RWPE1 (cell line): ENCODE measurements around the gene RNU7-1.

Source experiments
- CTCF ChIA-PET: fragments of 350-600 bp; sonication (Branson Sonifier 250); formaldehyde crosslinking; extraction: SDS; loops from one replicate; lab custom pipeline; 2021; lab: Yijun Ruan, JAX
- POLR2A ChIA-PET: fragments of 400-600 bp; formaldehyde crosslinking; extraction: SDS; loops from one replicate; lab custom pipeline; 2020; ENCODE audit warnings: antibody characterized with exemption; ENCODE audit not compliant: low non-redundant PET; lab: Yijun Ruan, JAX
- DNase-seq: peaks from one replicate; pipeline ENCODE4 v3.0.0; 2012; ENCODE audit warnings: low spot score
- H3K27ac ChIP-seq: fragments of 450-650 bp; 2 replicates; pipeline ENCODE4 v1.5.1; 2017
- TF ChIP-seq, protein P1 (sequence below): fragments of 450-650 bp; conservative IDR thresholded peaks from 2 replicates; pipeline ENCODE4 v1.5.1; 2017; ENCODE audit warnings: low read depth, mild to moderate bottlenecking

RNU7-1 gene

DNA sequence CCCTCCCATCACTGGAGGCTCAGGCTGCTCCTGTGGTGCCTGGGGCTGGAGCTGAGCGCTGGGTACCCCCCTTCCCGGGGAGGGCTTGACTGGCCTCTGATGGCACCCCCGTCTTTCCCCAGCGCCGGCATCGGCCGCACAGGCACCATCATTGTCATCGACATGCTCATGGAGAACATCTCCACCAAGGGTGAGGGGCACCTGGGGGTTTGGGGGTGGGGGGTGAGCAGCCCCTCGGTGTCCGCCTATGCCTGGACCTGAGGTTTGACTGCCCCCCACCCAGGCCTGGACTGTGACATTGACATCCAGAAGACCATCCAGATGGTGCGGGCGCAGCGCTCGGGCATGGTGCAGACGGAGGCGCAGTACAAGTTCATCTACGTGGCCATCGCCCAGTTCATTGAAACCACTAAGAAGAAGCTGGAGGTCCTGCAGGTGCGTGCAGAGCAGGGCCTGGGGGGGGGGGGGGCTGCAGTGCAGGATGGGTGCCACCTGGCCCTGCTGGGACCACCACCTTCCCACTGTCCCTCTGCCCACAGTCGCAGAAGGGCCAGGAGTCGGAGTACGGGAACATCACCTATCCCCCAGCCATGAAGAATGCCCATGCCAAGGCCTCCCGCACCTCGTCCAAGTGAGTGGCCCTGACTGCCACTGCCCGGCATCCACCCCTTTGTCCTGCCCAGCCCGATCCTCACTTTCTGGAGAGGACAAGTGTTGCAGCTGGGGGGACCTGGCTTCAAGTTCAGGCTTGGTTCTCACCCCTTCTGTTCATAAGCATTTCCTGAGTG is 16.4 kb downstream of the RNU7-1 start:
- POLR2A ChIA-PET: interaction anchor here (2.4 to 2.7 kb wide), 2 partner anchors 14 to 16 kb away, joined by 12 to 24 read pairs; partner anchors contain the start of genes C12orf57 and RNU7-1
- H3K27ac ChIP-seq: peak overlapping the region; percentile 72
- TF ChIP-seq, protein P1, sequence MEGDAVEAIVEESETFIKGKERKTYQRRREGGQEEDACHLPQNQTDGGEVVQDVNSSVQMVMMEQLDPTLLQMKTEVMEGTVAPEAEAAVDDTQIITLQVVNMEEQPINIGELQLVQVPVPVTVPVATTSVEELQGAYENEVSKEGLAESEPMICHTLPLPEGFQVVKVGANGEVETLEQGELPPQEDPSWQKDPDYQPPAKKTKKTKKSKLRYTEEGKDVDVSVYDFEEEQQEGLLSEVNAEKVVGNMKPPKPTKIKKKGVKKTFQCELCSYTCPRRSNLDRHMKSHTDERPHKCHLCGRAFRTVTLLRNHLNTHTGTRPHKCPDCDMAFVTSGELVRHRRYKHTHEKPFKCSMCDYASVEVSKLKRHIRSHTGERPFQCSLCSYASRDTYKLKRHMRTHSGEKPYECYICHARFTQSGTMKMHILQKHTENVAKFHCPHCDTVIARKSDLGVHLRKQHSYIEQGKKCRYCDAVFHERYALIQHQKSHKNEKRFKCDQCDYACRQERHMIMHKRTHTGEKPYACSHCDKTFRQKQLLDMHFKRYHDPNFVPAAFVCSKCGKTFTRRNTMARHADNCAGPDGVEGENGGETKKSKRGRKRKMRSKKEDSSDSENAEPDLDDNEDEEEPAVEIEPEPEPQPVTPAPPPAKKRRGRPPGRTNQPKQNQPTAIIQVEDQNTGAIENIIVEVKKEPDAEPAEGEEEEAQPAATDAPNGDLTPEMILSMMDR: no peak
- DNase-seq: no peak
- CTCF ChIA-PET: interaction anchor here (0.6 to 2.5 kb wide), 6 partner anchors 8 to 140 kb away, joined by 3 to 5 read pairs (median 3); no protein-coding TSS in a partner anchor

DNA sequence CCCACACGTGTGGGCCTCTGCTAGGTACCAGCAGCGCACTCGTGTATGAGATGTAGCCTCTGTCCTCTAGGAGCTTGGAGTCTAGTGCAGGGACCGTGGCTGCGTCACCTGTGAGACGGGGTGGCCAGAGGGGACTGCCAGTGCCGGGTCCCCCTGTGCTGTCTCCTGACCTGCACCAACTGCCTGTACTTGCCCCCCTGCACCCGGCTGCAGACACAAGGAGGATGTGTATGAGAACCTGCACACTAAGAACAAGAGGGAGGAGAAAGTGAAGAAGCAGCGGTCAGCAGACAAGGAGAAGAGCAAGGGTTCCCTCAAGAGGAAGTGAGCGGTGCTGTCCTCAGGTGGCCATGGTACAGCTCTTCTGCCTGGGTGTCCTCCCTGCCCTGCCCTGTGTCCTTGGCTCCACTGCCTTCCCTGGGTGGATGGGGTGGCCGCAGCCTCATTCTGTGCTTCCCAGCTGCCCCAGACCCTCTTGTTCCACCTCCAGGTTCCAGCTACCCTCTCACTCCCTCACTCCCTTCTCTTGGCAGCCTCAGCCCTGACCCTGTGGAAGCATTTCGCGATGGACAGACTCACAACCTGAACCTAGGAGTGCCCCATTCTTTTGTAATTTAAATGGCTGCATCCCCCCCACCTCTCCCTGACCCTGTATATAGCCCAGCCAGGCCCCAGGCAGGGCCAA is 17.1 kb downstream of the RNU7-1 start:
- ChIA-PET POLR2A (interaction anchor here (2.4 to 2.7 kb wide), 2 partner anchors 15 to 17 kb away, joined by 12 to 24 read pairs; partner anchors contain the start of genes C12orf57 and RNU7-1), CTCF (interaction anchor here (0.6 to 2.5 kb wide), 8 partner anchors 8 to 994 kb away, joined by 3 to 14 read pairs (median 3); partner anchors contain the start of genes C12orf57 and RNU7-1)
- DNase-seq: no peak
- TF ChIP-seq, protein P1: no peak
- H3K27ac ChIP-seq: peak overlapping the region; percentile 72

DNA sequence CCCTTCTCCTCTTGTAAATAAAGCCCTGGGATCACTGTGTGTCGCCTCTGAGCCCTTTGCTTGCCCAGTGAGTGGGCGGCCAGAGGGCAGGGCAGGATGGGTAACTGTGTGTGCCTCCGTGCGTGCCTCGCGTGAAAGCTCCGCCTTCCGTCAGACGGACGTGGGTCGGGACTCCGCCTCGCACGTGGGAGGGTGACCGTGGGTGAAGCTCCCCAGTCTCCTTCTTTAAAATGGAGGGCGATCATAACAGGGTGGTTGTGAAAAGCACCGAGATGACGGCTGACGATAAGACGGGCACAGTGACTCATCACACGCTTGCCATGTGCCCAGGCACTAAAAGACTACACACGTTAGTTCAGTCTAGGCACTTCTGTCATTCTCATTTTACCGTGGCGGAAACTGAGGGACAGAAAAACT is 17.7 kb downstream of the RNU7-1 start:
- POLR2A ChIA-PET: interaction anchor here (2.4 to 2.7 kb wide), 2 partner anchors 15 to 17 kb away, joined by 12 to 24 read pairs; partner anchors contain the start of genes C12orf57 and RNU7-1
- H3K27ac ChIP-seq: peak overlapping the region; percentile 72
- peak; percentile 45 for DNase-seq
- TF ChIP-seq, protein P1: no peak
- CTCF ChIA-PET: interaction anchor here (0.6 to 2.5 kb wide), 7 partner anchors 9 to 995 kb away, joined by 3 to 14 read pairs (median 5); partner anchors contain the start of genes C12orf57, C1RL and RNU7-1

DNA sequence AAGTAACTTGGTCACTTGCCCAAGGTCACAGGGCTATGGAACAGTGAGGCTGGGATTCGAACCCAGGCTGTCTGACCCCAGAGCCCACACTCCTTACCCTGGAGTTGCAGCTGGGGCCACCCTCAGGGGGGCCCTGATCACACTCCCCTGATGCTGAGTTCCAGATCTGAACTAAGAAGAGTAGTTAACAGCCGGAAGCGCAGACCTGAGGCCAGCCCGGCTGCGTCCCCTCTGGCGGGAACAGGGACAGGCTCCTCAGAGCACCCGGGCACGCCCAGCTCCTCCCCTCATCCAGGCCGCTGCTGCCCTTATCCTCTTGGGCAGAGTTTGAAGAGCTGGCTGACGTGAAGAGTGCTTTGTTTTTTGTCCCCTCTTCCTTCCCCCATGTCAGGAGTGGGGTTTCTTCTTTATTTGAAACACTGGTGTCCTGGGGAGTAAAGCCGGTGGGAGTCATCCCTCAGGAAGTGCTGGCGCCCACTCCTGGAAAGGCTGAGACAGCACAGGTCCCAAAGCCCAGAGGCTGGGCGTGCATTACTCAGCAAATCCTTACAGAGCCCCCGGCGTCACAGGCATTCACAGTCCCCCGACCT is 18.2 kb downstream of the RNU7-1 start:
- DNase-seq: peak; percentile 39
- peak overlapping the region; percentile 72 for H3K27ac ChIP-seq
- POLR2A ChIA-PET: interaction anchor here (1.2 to 2.7 kb wide), 3 partner anchors 16 to 33 kb away, joined by 5 to 24 read pairs (median 12); partner anchors contain the start of genes C12orf57 and RNU7-1
- TF ChIP-seq, protein P1: 0 out of 2 replicates have a peak, but pooled peaks have one; percentile 8
- CTCF ChIA-PET: interaction anchor here (0.7 to 2.5 kb wide), 5 partner anchors 9 to 214 kb away, joined by 3 to 14 read pairs (median 6); partner anchors contain the start of genes C12orf57, C1RL and RNU7-1

DNA sequence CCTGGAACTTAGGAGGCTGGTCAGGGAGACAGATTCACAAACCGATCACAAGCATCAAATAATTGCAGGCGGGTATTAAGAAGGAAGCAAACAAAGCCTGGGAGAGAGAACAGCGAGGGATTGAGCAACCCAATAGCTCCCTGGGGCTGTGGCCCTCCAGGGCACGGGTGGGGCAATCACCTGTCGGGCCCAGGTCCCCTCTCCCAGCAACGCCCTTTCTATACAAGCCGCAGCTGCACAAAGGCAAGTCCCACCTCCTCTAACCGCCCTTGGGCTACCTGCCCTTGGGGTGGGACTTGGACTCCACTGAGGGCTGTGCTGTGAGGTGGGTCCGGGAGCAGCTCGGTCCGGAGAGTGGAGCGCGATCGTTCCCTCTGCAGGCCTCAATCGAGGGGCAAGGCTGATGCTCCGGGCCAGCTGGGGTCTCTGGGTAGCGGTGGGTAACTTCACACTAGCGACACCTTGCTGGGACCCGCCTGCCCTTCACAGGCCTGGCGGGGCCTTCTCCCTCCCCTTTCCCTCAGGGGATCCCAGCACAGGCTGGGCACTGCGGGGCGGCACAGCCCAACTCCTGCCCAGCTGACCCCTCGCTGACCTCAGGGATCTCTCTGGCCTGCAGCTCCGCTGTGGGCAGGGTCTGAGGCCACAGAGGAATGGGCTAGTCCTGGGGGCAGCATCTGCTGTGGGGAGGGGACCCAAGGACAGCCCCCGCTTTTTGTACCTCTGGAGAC is 18.8 kb downstream of the RNU7-1 start:
- CTCF ChIA-PET: interaction anchor here (0.7 to 2.5 kb wide), 5 partner anchors 10 to 213 kb away, joined by 3 to 14 read pairs (median 6); partner anchors contain the start of genes C12orf57, C1RL and RNU7-1
- TF ChIP-seq, protein P1: no peak
- POLR2A ChIA-PET: interaction anchor here (1.2 to 2.7 kb wide), 3 partner anchors 16 to 33 kb away, joined by 5 to 24 read pairs (median 12); partner anchors contain the start of genes C12orf57 and RNU7-1
- DNase-seq: no peak
- peak overlapping the region; percentile 72 for H3K27ac ChIP-seq
